Measurements from ENCODE around the gene CARTPT. TPM values are rescaled to one million over a fixed set of nuclear protein-coding genes. Genes with fewer than 3 reads are reported as not detected.

Gene CARTPT
- total RNA-seq (2014; rRNA removed; shearing (Covaris generic)) = not detected in 2 replicates

- DNase-seq (ENCODE audit: low spot score) = no peak
These were observed at the start of gene CARTPT for GRCh38 chr5:71719063-71719964. Gene CARTPT, plus strand, starts transcription at chr5:71719275. Its CDS starts 19 bp downstream, at chr5:71719294.

GRCh38 chr5:71677977-71678376 lies 41.1 kb upstream of the CARTPT start:
- DNase-seq (ENCODE audit: low spot score) = no peak

- DNase-seq (ENCODE audit: low spot score) = no peak
These were observed 39.4 kb upstream of the CARTPT start for GRCh38 chr5:71679714-71680113.

GRCh38 chr5:71680510-71680909 lies 38.6 kb upstream of the CARTPT start:
- no peak for DNase-seq (ENCODE audit: low spot score)

GRCh38 chr5:71681296-71681695 lies 37.8 kb upstream of the CARTPT start:
- no peak for DNase-seq (ENCODE audit: low spot score)

- DNase-seq (ENCODE audit: low spot score) = no peak
These were observed 34.8 kb upstream of the CARTPT start for GRCh38 chr5:71684309-71684708.

- no peak for DNase-seq (ENCODE audit: low spot score)
These were observed 25.1 kb upstream of the CARTPT start for GRCh38 chr5:71693828-71694427.

GRCh38 chr5:71695071-71695470 lies 24.0 kb upstream of the CARTPT start:
- DNase-seq (ENCODE audit: low spot score) = no peak

- DNase-seq (ENCODE audit: low spot score) = no peak
These were observed 23.5 kb upstream of the CARTPT start for GRCh38 chr5:71695595-71695994.

GRCh38 chr5:71697967-71698366 lies 21.1 kb upstream of the CARTPT start:
- DNase-seq (ENCODE audit: low spot score) = no peak

- no peak for DNase-seq (ENCODE audit: low spot score)
These were observed 19.8 kb upstream of the CARTPT start for GRCh38 chr5:71699233-71699632.

- DNase-seq (ENCODE audit: low spot score) = no peak
These were observed 19.3 kb upstream of the CARTPT start for GRCh38 chr5:71699751-71700150.

- no peak for DNase-seq (ENCODE audit: low spot score)
These were observed 18.3 kb upstream of the CARTPT start for GRCh38 chr5:71700803-71701202.

GRCh38 chr5:71701407-71701806 lies 17.7 kb upstream of the CARTPT start:
- no peak for DNase-seq (ENCODE audit: low spot score)

GRCh38 chr5:71703941-71704340 lies 15.1 kb upstream of the CARTPT start:
- no peak for DNase-seq (ENCODE audit: low spot score)

- DNase-seq (ENCODE audit: low spot score) = no peak
These were observed 13.7 kb upstream of the CARTPT start for GRCh38 chr5:71705421-71705820.

GRCh38 chr5:71706906-71707305 lies 12.2 kb upstream of the CARTPT start:
- DNase-seq (ENCODE audit: low spot score) = no peak

- no peak for DNase-seq (ENCODE audit: low spot score)
These were observed 7.5 kb upstream of the CARTPT start for GRCh38 chr5:71711610-71712009.

- no peak for DNase-seq (ENCODE audit: low spot score)
These were observed 4.2 kb upstream of the CARTPT start for GRCh38 chr5:71714911-71715310.

GRCh38 chr5:71727978-71728377 lies 8.9 kb downstream of the CARTPT start:
- DNase-seq (ENCODE audit: low spot score) = no peak

- no peak for DNase-seq (ENCODE audit: low spot score)
These were observed 11.9 kb downstream of the CARTPT start for GRCh38 chr5:71731015-71731414.

- no peak for DNase-seq (ENCODE audit: low spot score)
These were observed 12.9 kb downstream of the CARTPT start for GRCh38 chr5:71732011-71732410.

GRCh38 chr5:71734141-71734540 lies 15.1 kb downstream of the CARTPT start:
- no peak for DNase-seq (ENCODE audit: low spot score)

Measured in H4 (cell line).